GM21786 (cell line): Measurements from ENCODE around the gene DTNB.
A peak's percentile ranks its signal among the peaks of the same experiment; 100 is the strongest.

Experiments used
- ATAC-seq: cut with Tn5 transposase; IDR thresholded peaks from one replicate; pipeline ENCODE4 v1.9.1; 2021; ENCODE audit not compliant: unreplicated experiment

The DTNB gene

GRCh38 chr2:25400576-25401216, 272.7 kb downstream of the DTNB start:
- ATAC-seq, result no peak

GRCh38 chr2:25400169-25400568, 273.2 kb downstream of the DTNB start:
- no peak for ATAC-seq

- no peak for ATAC-seq
These were observed 274.8 kb downstream of the DTNB start for GRCh38 chr2:25398534-25398933.

GRCh38 chr2:25397777-25398176, 275.6 kb downstream of the DTNB start:
- no peak for ATAC-seq

- no peak for ATAC-seq
These were observed 284.2 kb downstream of the DTNB start for GRCh38 chr2:25389161-25389560.

- peak; percentile 56 for ATAC-seq
These were observed 284.9 kb downstream of the DTNB start for GRCh38 chr2:25388491-25388890.

- no peak for ATAC-seq
These were observed 285.4 kb downstream of the DTNB start for GRCh38 chr2:25387876-25388449.

GRCh38 chr2:25386971-25387875, 286.2 kb downstream of the DTNB start:
- ATAC-seq, result no peak

GRCh38 chr2:25385910-25386309, 287.5 kb downstream of the DTNB start:
- no peak for ATAC-seq

GRCh38 chr2:25383806-25384205, 289.6 kb downstream of the DTNB start:
- ATAC-seq, result no peak

GRCh38 chr2:25381502-25381901, 291.9 kb downstream of the DTNB start:
- ATAC-seq, result no peak

- no peak for ATAC-seq
These were observed 292.6 kb downstream of the DTNB start for GRCh38 chr2:25380586-25381375.

GRCh38 chr2:25380023-25380422, 293.4 kb downstream of the DTNB start:
- ATAC-seq, result no peak

GRCh38 chr2:25379535-25379934, 293.8 kb downstream of the DTNB start:
- ATAC-seq, result no peak

- no peak for ATAC-seq
These were observed 294.5 kb downstream of the DTNB start for GRCh38 chr2:25378731-25379490.

GRCh38 chr2:25377822-25378421, 295.5 kb downstream of the DTNB start:
- ATAC-seq, result no peak

- peak; percentile 96 for ATAC-seq
These were observed 296.4 kb downstream of the DTNB start for GRCh38 chr2:25376750-25377621.

GRCh38 chr2:25375989-25376545, 297.3 kb downstream of the DTNB start:
- ATAC-seq, result no peak
